ENCODE data around the gene BCL6. TPM values are rescaled to one million over a fixed set of nuclear protein-coding genes. Genes with fewer than 3 reads are reported as not detected.

The BCL6 gene
- total and polyA plus RNA-seq, 10 of the 15 experiments (the other 5 are each of a cell fraction or from before 2014, with no cell fraction given), result 0.04 to 0.85 (median 0.15) TPM

- no peak overlapping the region for H3K4me3 ChIP-seq
- ChIA-PET CTCF (interaction anchor here (0.5 to 9.7 kb wide), 3 partner anchors 16 to 1403 kb away, joined by 3 to 437 read pairs (median 4); no protein-coding TSS in a partner anchor), RAD21 (ENCODE audit: unreplicated experiment) (interaction anchor here (1.1 to 7.2 kb wide), 2 partner anchors 14 to 1217 kb away, joined by 3 to 130 read pairs; no protein-coding TSS in a partner anchor), POLR2A (interaction anchor here (0.6 to 0.7 kb wide), 2 partner anchors 832 to 1209 kb away, joined by 4 to 5 read pairs; no protein-coding TSS in a partner anchor), SMC1A (ENCODE audit: uncharacterized antibody, unreplicated experiment) (interaction anchor here (1.1 to 1.3 kb wide), 2 partner anchors 1217 to 1412 kb away, joined by 3 to 4 read pairs; no protein-coding TSS in a partner anchor)
- no peak overlapping the region for H3K9ac ChIP-seq (ENCODE audit: control insufficient read depth, insufficient read depth, low read length)
- no peaks in the 10 kb centered on the region; the same call in 1 of the 2 replicates for H3K4me1 ChIP-seq (ENCODE audit: control insufficient read depth, insufficient read depth, low read length)
- no peak overlapping the region for H2AFZ ChIP-seq (ENCODE audit: control insufficient read depth, low read depth, low read length)
- no peak overlapping the region for H3K27ac ChIP-seq (ENCODE audit: control insufficient read depth, insufficient read depth)
- H4K20me1 ChIP-seq (ENCODE audit: control insufficient read depth, insufficient read depth), result no peaks in the 10 kb centered on the region
- no peak for ATAC-seq
- no peak for FAIRE-seq
- DNase-seq (ENCODE audit: low read depth, low spot score), result no peak
- intact Hi-C loops (cut with micrococcal nuclease; ENCODE audit: unreplicated experiment) (loop anchor here (10.0 kb wide), 1 partner anchor 1088 kb away; no protein-coding TSS in a partner anchor), in situ Hi-C loops (cut with MboI) (loop anchor here (5.0 kb wide), 2 partner anchors 1306 to 1411 kb away; no protein-coding TSS in a partner anchor)
- no TSS peak for BruUV-seq (replicated peaks)
- WGBS (ENCODE audit: insufficient coverage, insufficient replicate concordance, low lambda C conversion rate, missing lambda C conversion rate), result 15% methylated on average over 8 of the region's 8 CpGs
- no peaks in the 10 kb centered on the region for H3K79me2 ChIP-seq (ENCODE audit: control insufficient read depth, insufficient read depth, low read length)
- no peak overlapping the region for H3K4me2 ChIP-seq (ENCODE audit: control insufficient read depth, insufficient read depth)
- no peaks in the 10 kb centered on the region for H3K36me3 ChIP-seq (ENCODE audit: control insufficient read depth in 2 of 2, insufficient read depth in 2 of 2, low read length in 1 of 2)
- no peaks in the 10 kb centered on the region for H3K9me3 ChIP-seq (replicated peaks; ENCODE audit: control insufficient read depth, insufficient read depth, low read length)
- peaks cover 4 to 16% of the 10 kb centered on the region in 2 experiments; a peak in 3 of 4 replicates for H3K27me3 ChIP-seq (replicated peaks in 1 of 2; ENCODE audit: control insufficient read depth in 2 of 2, insufficient read depth in 2 of 2, low read length in 1 of 2)
- TF ChIP-seq GABPA (IDR thresholded peaks at IDR 0.05; ENCODE audit: low read depth), result no peak
- no peak for TF ChIP-seq YBX1 (IDR thresholded peaks at IDR 0.05)
- no peak for TF ChIP-seq NRF1 (conservative IDR thresholded peaks at IDR 0.05; ENCODE audit: low read depth, low read length)
- TF ChIP-seq CREB1 (IDR thresholded peaks at IDR 0.05; ENCODE audit: low read depth), result no peak
- no peak for TF ChIP-seq SIN3A (IDR thresholded peaks at IDR 0.05; ENCODE audit: low read depth, low read length)
- no peak for TF ChIP-seq CUX1 (IDR thresholded peaks at IDR 0.05; ENCODE audit: insufficient replicate concordance, low read depth, low read length)
- TF ChIP-seq RELB (IDR thresholded peaks at IDR 0.05; ENCODE audit: low read depth), result no peak
- TF ChIP-seq E4F1 (IDR thresholded peaks at IDR 0.05; ENCODE audit: borderline replicate concordance, partially characterized antibody), result no peak
- TF ChIP-seq RELA (IDR thresholded peaks at IDR 0.05; ENCODE audit: borderline replicate concordance, partially characterized antibody), result no peak
- no peak for TF ChIP-seq ZNF622 (IDR thresholded peaks at IDR 0.05)
- no peak for TF ChIP-seq JUNB (IDR thresholded peaks at IDR 0.05)
- TF ChIP-seq CBX3 (IDR thresholded peaks at IDR 0.05; ENCODE audit: borderline replicate concordance, low read depth), result no peak
- TF ChIP-seq CREM (IDR thresholded peaks at IDR 0.05; ENCODE audit: low read depth), result no peak
- no peak for TF ChIP-seq MTA2 (IDR thresholded peaks at IDR 0.05; ENCODE audit: low read depth)
Measured at GRCh38 chr3:187736418-187736871, 8.8 kb downstream of the BCL6 start.
